Spleen (tissue), 11 donors: ENCODE results near the gene ITPR1. TPM values are rescaled to one million over a fixed set of nuclear protein-coding genes. Genes with fewer than 3 reads are reported as not detected.

ENCODE experiments used
- DNase-seq: peaks from one replicate; pipeline ENCODE4 v3.0.0-alpha.2; 2020
- H3K27ac ChIP-seq, 8 donors: fragments of 200-600 bp; sonication (generic) in 7 of 8; 1 replicate in 4 of 8; 2 replicates in 4 of 8; pipeline versions ENCODE4 v1.5.0 to v1.8.0; 2016 to 2021; ENCODE audit warnings: inconsistent platforms in 4 of 8, mild to moderate bottlenecking in 4 of 8, moderate library complexity in 1 of 8
- H3K27me3 ChIP-seq, 7 donors: fragments of 200-600 bp; sonication (generic) in 6 of 7; replicated peaks in 1 of 7; 1 replicate in 4 of 7; 2 replicates in 3 of 7; pipeline versions ENCODE4 v1.5.0 to v1.8.0; 2016 to 2021; ENCODE audit warnings: inconsistent platforms in 3 of 7, mild to moderate bottlenecking in 1 of 7
- H3K36me3 ChIP-seq, 6 donors: fragments of 200-600 bp; sonication (generic) in 5 of 6; 1 replicate in 4 of 6; 2 replicates in 2 of 6; pipeline versions ENCODE4 v1.5.0 to v1.8.0; 2016 to 2021; ENCODE audit warnings: inconsistent platforms in 2 of 6
- H3K4me1 ChIP-seq, 6 donors: fragments of 200-600 bp; sonication (generic) in 5 of 6; 1 replicate in 3 of 6; 2 replicates in 3 of 6; pipeline versions ENCODE4 v1.5.0 to v1.8.0; 2016 to 2021; ENCODE audit warnings: inconsistent platforms in 3 of 6
- H3K4me3 ChIP-seq, 8 donors: fragments of 200-600 bp; sonication (generic) in 7 of 8; 1 replicate in 4 of 8; 2 replicates in 4 of 8; pipeline versions ENCODE4 v1.5.0 to v1.8.0; 2016 to 2021; ENCODE audit warnings: inconsistent platforms in 4 of 8, mild to moderate bottlenecking in 4 of 8, moderate library complexity in 2 of 8
- H3K9me3 ChIP-seq, 8 donors: fragments of 200-600 bp; sonication (generic) in 7 of 8; 1 replicate in 4 of 8; 2 replicates in 4 of 8; pipeline versions ENCODE4 v1.5.0 to v1.8.0; 2016 to 2021; ENCODE audit warnings: inconsistent platforms in 4 of 8
- CTCF ChIP-seq, 11 experiments: fragments of 200-600 bp in 7 of 11; fragments of 450-650 bp in 4 of 11; sonication (generic) in 4 of 11; IDR thresholded peaks in 8 of 11; conservative IDR thresholded peaks in 3 of 11; 1 replicate in 7 of 11; 2 replicates in 4 of 11; pipeline versions ENCODE4 v1.4.0 to v1.8.0; 2016 to 2021; ENCODE audit warnings: antibody characterized with exemption in 11 of 11, inconsistent platforms in 4 of 11, mild to moderate bottlenecking in 1 of 11
- POLR2A ChIP-seq, 3 donors: fragments of 450-650 bp; IDR thresholded peaks; one replicate each; pipeline ENCODE4 v1.5.1; 2017; ENCODE audit warnings: antibody characterized with exemption in 3 of 3, mild to moderate bottlenecking in 1 of 3
- POLR2AphosphoS5 ChIP-seq, 3 donors: sonication (generic); formaldehyde crosslinking; IDR thresholded peaks; one replicate each; pipeline ENCODE4 v1.5.1; 2017; ENCODE audit warnings: antibody characterized with exemption in 3 of 3
- WGBS, 5 donors: extraction: QIAGEN DNeasy Blood & Tissue Kit in 3 of 5; methylation state at CpG; one replicate each; pipeline versions ENCODE4 v1.1.5 to v1.1.7; 2013 to 2018; 5-methylcytosine and 5-hydroxymethylcytosine counted together
- intact Hi-C: fragments of 100-400 bp; cut with DNase I; formaldehyde crosslinking; loops from one replicate; pipeline ENCODE4 v1.15.0; 2023; ENCODE audit warnings: low total_unique reads
- polyA plus RNA-seq, 3 donors: library from polyadenylated mRNA; stranded (reverse); fragments of 200-250 nt; gene quantifications; one replicate each; pipeline ENCODE4 v1.2.1, GENCODE V29; 2013
- total RNA-seq, 7 donors: library from RNA; depleted of rRNA in 3 of 7; stranded (reverse); fragments of >200 nt in 3 of 7; fragmentation: NEBNext Ultra II Directional in 4 of 7; extraction: Animal tissue kit (Norgen Biotek cat#: 25700) in 4 of 7; gene quantifications; one replicate each; pipeline versions ENCODE4 v1.1.0 to v1.2.1, GENCODE V29; 2016 to 2021
- donor health status: healthy with polysubstance abuse.
- donor health status: DM: no; HTN: no; CAD: no; lungs with moderate emphysema.
- donor health status: DM: no; HTN: no; CAD: no.
- donor health status: Bipolar disorder and iron deficiency.
- donor health status: healthy.
- donor health status: DM: no; HTN: no; CAD: no.
- donor health status: DM: yes; HTN: yes; CAD: no.

Gene ITPR1
- total and polyA plus RNA-seq, 10 donors: 17.5 to 194 (median 129) TPM

- 93 to 97% (median 94%) methylated on average over 13 of the region's 13 CpGs for WGBS, 5 donors
- TF ChIP-seq POLR2AphosphoS5 (IDR thresholded peaks at IDR 0.05) (peak in 1 of 3 donors; percentile 40), CTCF (IDR thresholded peaks at IDR 0.05 in 8 of 11, conservative IDR thresholded peaks at IDR 0.05 in 3 of 11) (no peak)
- intact Hi-C loops: loop anchor here (10.0 kb wide), 1 partner anchor 100 kb away; no protein-coding TSS in a partner anchor
- DNase-seq: no peak
- Histone ChIP-seq H3K27ac (peak overlapping the region in 4 of 8 donors; percentile 30 to 75 (median 58)), H3K4me1 (peaks cover 0 to 18% (median 3%) of the 10 kb centered on the region in 6 donors), H3K9me3 (peaks cover 0 to 17% (median 9%) of the 10 kb centered on the region in 8 donors), H3K4me3 (peak overlapping the region in 1 of 8 donors; percentile 41), H3K36me3 (peaks cover 0 to 100% (median 64%) of the 10 kb centered on the region in 6 donors), H3K27me3 (no peaks in the 10 kb centered on the region)
These were observed 321.9 kb downstream of the ITPR1 start for GRCh38 chr3:4814904-4815574.

GRCh38 chr3:4816306-4816705 lies 323.2 kb downstream of the ITPR1 start:
- DNase-seq: no peak
- peaks cover 0 to 27% (median 6%) of the 10 kb centered on the region in 6 donors for H3K4me1 ChIP-seq
- H3K27ac ChIP-seq: no peak overlapping the region
- no peak for TF ChIP-seq CTCF (IDR thresholded peaks at IDR 0.05 in 8 of 11, conservative IDR thresholded peaks at IDR 0.05 in 3 of 11)
- no peak for TF ChIP-seq POLR2A (IDR thresholded peaks at IDR 0.05)
- TF ChIP-seq POLR2AphosphoS5 (IDR thresholded peaks at IDR 0.05): no peak
- WGBS, 5 donors: 96 to 98% (median 98%) methylated on average over 7 of the region's 7 CpGs
- no peaks in the 10 kb centered on the region for H3K27me3 ChIP-seq
- H3K9me3 ChIP-seq: peaks cover 0 to 17% (median 9%) of the 10 kb centered on the region in 8 donors
- intact Hi-C loops: loop anchor here (10.0 kb wide), 1 partner anchor 102 kb away; no protein-coding TSS in a partner anchor
- H3K4me3 ChIP-seq: no peak overlapping the region
- H3K36me3 ChIP-seq: peaks cover 0 to 100% (median 68%) of the 10 kb centered on the region in 6 donors

GRCh38 chr3:4816718-4817117 lies 323.6 kb downstream of the ITPR1 start:
- H3K4me1 ChIP-seq: peaks cover 0 to 31% (median 10%) of the 10 kb centered on the region in 6 donors
- no peak for DNase-seq
- WGBS, 5 donors: 48 to 77% (median 70%) methylated on average over 2 of the region's 2 CpGs
- peaks cover 0 to 100% (median 70%) of the 10 kb centered on the region in 6 donors for H3K36me3 ChIP-seq
- TF ChIP-seq CTCF (IDR thresholded peaks at IDR 0.05 in 8 of 11, conservative IDR thresholded peaks at IDR 0.05 in 3 of 11) (no peak), POLR2AphosphoS5 (IDR thresholded peaks at IDR 0.05) (no peak), POLR2A (IDR thresholded peaks at IDR 0.05) (no peak)
- intact Hi-C loops: loop anchor here (10.0 kb wide), 1 partner anchor 102 kb away; no protein-coding TSS in a partner anchor
- no peak overlapping the region for H3K27ac ChIP-seq
- no peaks in the 10 kb centered on the region for H3K27me3 ChIP-seq
- no peak overlapping the region for H3K4me3 ChIP-seq
- peaks cover 0 to 17% (median 9%) of the 10 kb centered on the region in 8 donors for H3K9me3 ChIP-seq

GRCh38 chr3:4817128-4817527 lies 324.0 kb downstream of the ITPR1 start:
- H3K4me3 ChIP-seq: no peak overlapping the region
- peaks cover 0 to 35% (median 15%) of the 10 kb centered on the region in 6 donors for H3K4me1 ChIP-seq
- H3K27me3 ChIP-seq: no peaks in the 10 kb centered on the region
- no peak overlapping the region for H3K27ac ChIP-seq
- H3K9me3 ChIP-seq: peaks cover 0 to 17% (median 9%) of the 10 kb centered on the region in 8 donors
- H3K36me3 ChIP-seq: peaks cover 0 to 100% (median 72%) of the 10 kb centered on the region in 6 donors
- intact Hi-C loops: loop anchor here (10.0 kb wide), 1 partner anchor 102 kb away; no protein-coding TSS in a partner anchor
- DNase-seq: no peak
- 67 to 98% (median 70%) methylated on average over 2 of the region's 2 CpGs for WGBS, 5 donors
- TF ChIP-seq POLR2A (IDR thresholded peaks at IDR 0.05) (no peak), POLR2AphosphoS5 (IDR thresholded peaks at IDR 0.05) (no peak), CTCF (IDR thresholded peaks at IDR 0.05 in 8 of 11, conservative IDR thresholded peaks at IDR 0.05 in 3 of 11) (no peak)
